GM23338 (cell line): Measurements from ENCODE around the gene NTRK3. TPM values are rescaled to one million over a fixed set of nuclear protein-coding genes. Genes with fewer than 3 reads are reported as not detected.

ENCODE experiments used
- ATAC-seq: fragments of 200-7000 bp; cut with Tn5 transposase; 3 replicates; pipeline ENCODE4 v1.9.1; 2020
- DNase-seq: peaks from one replicate; pipeline ENCODE4 v3.0.0-alpha.2; 2015; ENCODE audit warnings: low spot score
- H2AFZ ChIP-seq: fragments of 200-600 bp; sonication (generic); 2 replicates; pipeline ENCODE4 v1.8.0; 2016; ENCODE audit warnings: antibody characterized with exemption, mild to moderate bottlenecking, moderate library complexity
- H3F3A ChIP-seq: fragments of 200-600 bp; sonication (generic); replicated peaks from 2 replicates; pipeline ENCODE4 v1.8.0; 2017; ENCODE audit warnings: antibody characterized with exemption, mixed run types, low read depth
- H3K27ac ChIP-seq: fragments of 200-600 bp; sonication (generic); 2 replicates; pipeline ENCODE4 v1.6.1; 2016; ENCODE audit warnings: low read depth
- H3K27me3 ChIP-seq: fragments of 200-600 bp; sonication (generic); 2 replicates; pipeline ENCODE4 v1.8.0; 2016; ENCODE audit warnings: mild to moderate bottlenecking, mixed run types, moderate library complexity; ENCODE audit not compliant: insufficient read depth
- H3K36me3 ChIP-seq: fragments of 200-600 bp; sonication (generic); 2 replicates; pipeline ENCODE4 v1.8.0; 2016; ENCODE audit warnings: mild to moderate bottlenecking; ENCODE audit not compliant: insufficient read depth
- H3K4me1 ChIP-seq: fragments of 200-600 bp; sonication (generic); 2 replicates; pipeline ENCODE4 v1.8.0; 2016; ENCODE audit warnings: mild to moderate bottlenecking, moderate library complexity; ENCODE audit not compliant: insufficient read depth
- H3K4me2 ChIP-seq: fragments of 200-600 bp; sonication (generic); 2 replicates; pipeline ENCODE4 v1.7.1; 2017; ENCODE audit warnings: mixed run types
- H3K4me3 ChIP-seq: fragments of 200-600 bp; sonication (generic); 2 replicates; pipeline ENCODE4 v1.6.1; 2016; ENCODE audit warnings: mixed run types
- H3K79me2 ChIP-seq: fragments of 200-600 bp; sonication (generic); replicated peaks from 2 replicates; pipeline ENCODE4 v1.8.0; 2017; ENCODE audit warnings: mild to moderate bottlenecking; ENCODE audit not compliant: insufficient read depth
- H3K9me2 ChIP-seq: fragments of 200-600 bp; sonication (generic); 2 replicates; pipeline ENCODE4 v1.8.0; 2017; ENCODE audit not compliant: insufficient read depth
- H4K20me1 ChIP-seq: fragments of 200-600 bp; sonication (generic); replicated peaks from 2 replicates; pipeline ENCODE4 v1.8.0; 2017; ENCODE audit warnings: mild to moderate bottlenecking; ENCODE audit not compliant: insufficient read depth
- H3K27ac Mint-ChIP-seq: 2 replicates; pipeline ENCODE4 v1.8.0; 2020; ENCODE audit warnings: inconsistent platforms, mild to moderate bottlenecking, moderate library complexity, mixed read lengths
- H3K27me3 Mint-ChIP-seq: 3 replicates; pipeline ENCODE4 v1.8.0; 2022; ENCODE audit warnings: low read depth, mild to moderate bottlenecking, moderate library complexity, mixed read lengths, inconsistent platforms; ENCODE audit not compliant: insufficient read depth, poor library complexity
- H3K36me3 Mint-ChIP-seq: 3 replicates; pipeline ENCODE4 v1.8.0; 2021; ENCODE audit warnings: low read depth, mild to moderate bottlenecking, inconsistent platforms, moderate library complexity, mixed read lengths
- H3K4me1 Mint-ChIP-seq: 3 replicates; pipeline ENCODE4 v1.8.0; 2020; ENCODE audit warnings: mild to moderate bottlenecking, inconsistent platforms, mixed read lengths
- H3K4me3 Mint-ChIP-seq: 3 replicates; pipeline ENCODE4 v1.8.0; 2021; ENCODE audit warnings: moderate library complexity, mild to moderate bottlenecking, inconsistent platforms, mixed read lengths
- H3K9me3 Mint-ChIP-seq: 3 replicates; pipeline ENCODE4 v1.8.0; 2020; ENCODE audit warnings: moderate library complexity, mild to moderate bottlenecking, inconsistent platforms, mixed read lengths
- POLR2AphosphoS5 ChIP-seq: IDR thresholded peaks from 2 replicates; pipeline ENCODE4 v1.6.1; 2016; ENCODE audit warnings: antibody characterized with exemption, low read depth
- polyA plus RNA-seq: library from polyadenylated mRNA; unstranded; fragments of >200 nt; fragmentation: Nextera tagmentation; extraction: Ambion mirVana; gene quantifications from 2 replicates; pipeline ENCODE4 v1.2.1, GENCODE V29; 2016
- total RNA-seq: library from RNA; depleted of rRNA; stranded (reverse); fragments of >200 nt; shearing (Covaris generic); gene quantifications from 2 replicates; pipeline ENCODE4 v1.2.3, GENCODE V29; 2014
- TF ChIP-seq, protein P1 (sequence below): fragments of 250-450 bp; sonication (Bioruptor Pico); IDR thresholded peaks from 2 replicates; pipeline ENCODE4 v1.5.0; 2020; ENCODE audit warnings: mild to moderate bottlenecking, moderate library complexity
- TF ChIP-seq, protein P2 (sequence below): IDR thresholded peaks from 2 replicates; pipeline ENCODE4 v1.6.1; 2016; ENCODE audit warnings: antibody characterized with exemption
- TF ChIP-seq, protein P3 (sequence below): IDR thresholded peaks from one replicate; pipeline ENCODE4 v1.6.1; 2018; ENCODE audit warnings: antibody characterized with exemption; ENCODE audit not compliant: unreplicated experiment

NTRK3 gene
- total and polyA plus RNA-seq, 2 experiments from 2014 or later: 3.1 to 5.3 TPM

DNA sequence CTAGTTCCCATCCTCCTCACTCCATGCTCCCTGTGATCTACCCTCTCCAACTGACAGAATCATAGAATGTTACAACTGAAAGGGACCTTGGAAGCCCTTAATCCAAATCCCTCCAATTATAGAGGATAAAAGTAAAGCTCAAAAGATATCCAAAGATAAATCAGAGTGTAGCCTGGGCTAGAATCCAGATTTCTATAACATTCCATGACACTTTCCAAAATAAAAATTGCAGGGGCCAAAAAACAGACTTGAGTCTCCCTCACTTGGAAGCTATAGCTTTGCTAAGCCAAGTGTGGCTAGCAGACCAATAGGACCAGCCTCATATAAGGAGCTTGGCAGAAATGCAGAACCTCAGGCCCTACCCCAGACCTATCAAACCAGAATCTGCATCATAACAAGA lies 148.1 kb downstream of the NTRK3 start:
- H3K9me3 Mint-ChIP-seq: no peaks in the 10 kb centered on the region
- H3K36me3 Mint-ChIP-seq: no peaks in the 10 kb centered on the region

DNA sequence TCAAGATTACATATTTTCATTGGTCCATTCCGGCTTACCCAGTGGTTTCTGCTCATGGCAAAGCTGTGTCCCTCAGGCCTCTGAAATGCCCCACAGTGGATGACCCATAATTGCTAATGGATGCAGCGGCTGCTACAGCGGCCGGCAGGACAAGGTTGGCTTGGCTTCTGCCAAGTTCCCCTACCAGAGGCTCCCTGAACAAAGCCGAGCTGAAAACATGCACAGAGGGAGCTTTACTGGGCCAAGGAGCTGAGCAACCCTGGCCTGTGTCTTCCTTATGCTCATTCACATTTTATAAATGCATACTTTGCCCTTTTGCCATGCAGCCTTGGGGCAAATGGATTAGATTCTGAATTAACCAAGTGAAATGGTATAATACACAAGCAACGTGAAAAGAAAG lies 150.5 kb downstream of the NTRK3 start:
- Mint-ChIP-seq H3K27ac (no peak overlapping the region), H3K4me1 (peaks cover 10% of the 10 kb centered on the region; the same call in 2 of the 3 replicates), H3K36me3 (no peaks in the 10 kb centered on the region), H3K27me3 (peaks cover 5% of the 10 kb centered on the region), H3K9me3 (no peaks in the 10 kb centered on the region), H3K4me3 (no peak overlapping the region)
- no peak overlapping the region for H3K4me3 ChIP-seq
- H2AFZ ChIP-seq: no peak overlapping the region
- no peaks in the 10 kb centered on the region for H3K4me1 ChIP-seq
- no peaks in the 10 kb centered on the region for H3K36me3 ChIP-seq
- no peaks in the 10 kb centered on the region for H3K27me3 ChIP-seq
- H4K20me1 ChIP-seq: no peaks in the 10 kb centered on the region
- H3F3A ChIP-seq: no peaks in the 10 kb centered on the region
- DNase-seq: no peak
- no peak for ATAC-seq
- H3K9me2 ChIP-seq: 0 out of 2 replicates have a peak, but pooled peaks cover 5% of the 10 kb centered on the region
- H3K79me2 ChIP-seq: no peaks in the 10 kb centered on the region
- H3K4me2 ChIP-seq: no peak overlapping the region
- no peak overlapping the region for H3K27ac ChIP-seq
- TF ChIP-seq, protein P1, sequence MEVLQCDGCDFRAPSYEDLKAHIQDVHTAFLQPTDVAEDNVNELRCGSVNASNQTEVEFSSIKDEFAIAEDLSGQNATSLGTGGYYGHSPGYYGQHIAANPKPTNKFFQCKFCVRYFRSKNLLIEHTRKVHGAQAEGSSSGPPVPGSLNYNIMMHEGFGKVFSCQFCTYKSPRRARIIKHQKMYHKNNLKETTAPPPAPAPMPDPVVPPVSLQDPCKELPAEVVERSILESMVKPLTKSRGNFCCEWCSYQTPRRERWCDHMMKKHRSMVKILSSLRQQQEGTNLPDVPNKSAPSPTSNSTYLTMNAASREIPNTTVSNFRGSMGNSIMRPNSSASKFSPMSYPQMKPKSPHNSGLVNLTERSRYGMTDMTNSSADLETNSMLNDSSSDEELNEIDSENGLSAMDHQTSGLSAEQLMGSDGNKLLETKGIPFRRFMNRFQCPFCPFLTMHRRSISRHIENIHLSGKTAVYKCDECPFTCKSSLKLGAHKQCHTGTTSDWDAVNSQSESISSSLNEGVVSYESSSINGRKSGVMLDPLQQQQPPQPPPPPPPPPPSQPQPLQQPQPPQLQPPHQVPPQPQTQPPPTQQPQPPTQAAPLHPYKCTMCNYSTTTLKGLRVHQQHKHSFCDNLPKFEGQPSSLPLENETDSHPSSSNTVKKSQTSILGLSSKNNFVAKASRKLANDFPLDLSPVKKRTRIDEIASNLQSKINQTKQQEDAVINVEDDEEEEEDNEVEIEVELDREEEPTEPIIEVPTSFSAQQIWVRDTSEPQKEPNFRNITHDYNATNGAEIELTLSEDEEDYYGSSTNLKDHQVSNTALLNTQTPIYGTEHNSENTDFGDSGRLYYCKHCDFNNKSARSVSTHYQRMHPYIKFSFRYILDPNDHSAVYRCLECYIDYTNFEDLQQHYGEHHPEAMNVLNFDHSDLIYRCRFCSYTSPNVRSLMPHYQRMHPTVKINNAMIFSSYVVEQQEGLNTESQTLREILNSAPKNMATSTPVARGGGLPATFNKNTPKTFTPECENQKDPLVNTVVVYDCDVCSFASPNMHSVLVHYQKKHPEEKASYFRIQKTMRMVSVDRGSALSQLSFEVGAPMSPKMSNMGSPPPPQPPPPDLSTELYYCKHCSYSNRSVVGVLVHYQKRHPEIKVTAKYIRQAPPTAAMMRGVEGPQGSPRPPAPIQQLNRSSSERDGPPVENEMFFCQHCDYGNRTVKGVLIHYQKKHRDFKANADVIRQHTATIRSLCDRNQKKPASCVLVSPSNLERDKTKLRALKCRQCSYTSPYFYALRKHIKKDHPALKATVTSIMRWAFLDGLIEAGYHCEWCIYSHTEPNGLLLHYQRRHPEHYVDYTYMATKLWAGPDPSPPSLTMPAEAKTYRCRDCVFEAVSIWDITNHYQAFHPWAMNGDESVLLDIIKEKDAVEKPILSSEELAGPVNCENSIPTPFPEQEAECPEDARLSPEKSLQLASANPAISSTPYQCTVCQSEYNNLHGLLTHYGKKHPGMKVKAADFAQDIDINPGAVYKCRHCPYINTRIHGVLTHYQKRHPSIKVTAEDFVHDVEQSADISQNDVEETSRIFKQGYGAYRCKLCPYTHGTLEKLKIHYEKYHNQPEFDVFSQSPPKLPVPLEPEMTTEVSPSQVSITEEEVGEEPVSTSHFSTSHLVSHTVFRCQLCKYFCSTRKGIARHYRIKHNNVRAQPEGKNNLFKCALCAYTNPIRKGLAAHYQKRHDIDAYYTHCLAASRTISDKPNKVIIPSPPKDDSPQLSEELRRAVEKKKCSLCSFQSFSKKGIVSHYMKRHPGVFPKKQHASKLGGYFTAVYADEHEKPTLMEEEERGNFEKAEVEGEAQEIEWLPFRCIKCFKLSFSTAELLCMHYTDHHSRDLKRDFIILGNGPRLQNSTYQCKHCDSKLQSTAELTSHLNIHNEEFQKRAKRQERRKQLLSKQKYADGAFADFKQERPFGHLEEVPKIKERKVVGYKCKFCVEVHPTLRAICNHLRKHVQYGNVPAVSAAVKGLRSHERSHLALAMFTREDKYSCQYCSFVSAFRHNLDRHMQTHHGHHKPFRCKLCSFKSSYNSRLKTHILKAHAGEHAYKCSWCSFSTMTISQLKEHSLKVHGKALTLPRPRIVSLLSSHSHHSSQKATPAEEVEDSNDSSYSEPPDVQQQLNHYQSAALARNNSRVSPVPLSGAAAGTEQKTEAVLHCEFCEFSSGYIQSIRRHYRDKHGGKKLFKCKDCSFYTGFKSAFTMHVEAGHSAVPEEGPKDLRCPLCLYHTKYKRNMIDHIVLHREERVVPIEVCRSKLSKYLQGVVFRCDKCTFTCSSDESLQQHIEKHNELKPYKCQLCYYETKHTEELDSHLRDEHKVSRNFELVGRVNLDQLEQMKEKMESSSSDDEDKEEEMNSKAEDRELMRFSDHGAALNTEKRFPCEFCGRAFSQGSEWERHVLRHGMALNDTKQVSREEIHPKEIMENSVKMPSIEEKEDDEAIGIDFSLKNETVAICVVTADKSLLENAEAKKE: no peak
- TF ChIP-seq, protein P2, sequence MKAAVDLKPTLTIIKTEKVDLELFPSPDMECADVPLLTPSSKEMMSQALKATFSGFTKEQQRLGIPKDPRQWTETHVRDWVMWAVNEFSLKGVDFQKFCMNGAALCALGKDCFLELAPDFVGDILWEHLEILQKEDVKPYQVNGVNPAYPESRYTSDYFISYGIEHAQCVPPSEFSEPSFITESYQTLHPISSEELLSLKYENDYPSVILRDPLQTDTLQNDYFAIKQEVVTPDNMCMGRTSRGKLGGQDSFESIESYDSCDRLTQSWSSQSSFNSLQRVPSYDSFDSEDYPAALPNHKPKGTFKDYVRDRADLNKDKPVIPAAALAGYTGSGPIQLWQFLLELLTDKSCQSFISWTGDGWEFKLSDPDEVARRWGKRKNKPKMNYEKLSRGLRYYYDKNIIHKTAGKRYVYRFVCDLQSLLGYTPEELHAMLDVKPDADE: no peak

More for the DNA sequence above, 148.1 kb downstream of the NTRK3 start:
- Histone ChIP-seq H3F3A (no peaks in the 10 kb centered on the region), H3K27me3 (no peaks in the 10 kb centered on the region), H3K4me1 (no peaks in the 10 kb centered on the region), H3K36me3 (no peaks in the 10 kb centered on the region), H3K4me3 (no peak overlapping the region), H4K20me1 (no peaks in the 10 kb centered on the region), H3K9me2 (0 out of 2 replicates have a peak, but pooled peaks cover 5% of the 10 kb centered on the region), H3K27ac (no peak overlapping the region), H3K79me2 (no peaks in the 10 kb centered on the region), H2AFZ (no peak overlapping the region), H3K4me2 (no peak overlapping the region)
- Mint-ChIP-seq H3K4me3 (no peak overlapping the region), H3K27ac (no peak overlapping the region), H3K27me3 (peaks cover 8% of the 10 kb centered on the region), H3K4me1 (peaks cover 10% of the 10 kb centered on the region; the same call in 2 of the 3 replicates)
- DNase-seq: no peak
- no peak for TF ChIP-seq POLR2AphosphoS5
- TF ChIP-seq, protein P3, sequence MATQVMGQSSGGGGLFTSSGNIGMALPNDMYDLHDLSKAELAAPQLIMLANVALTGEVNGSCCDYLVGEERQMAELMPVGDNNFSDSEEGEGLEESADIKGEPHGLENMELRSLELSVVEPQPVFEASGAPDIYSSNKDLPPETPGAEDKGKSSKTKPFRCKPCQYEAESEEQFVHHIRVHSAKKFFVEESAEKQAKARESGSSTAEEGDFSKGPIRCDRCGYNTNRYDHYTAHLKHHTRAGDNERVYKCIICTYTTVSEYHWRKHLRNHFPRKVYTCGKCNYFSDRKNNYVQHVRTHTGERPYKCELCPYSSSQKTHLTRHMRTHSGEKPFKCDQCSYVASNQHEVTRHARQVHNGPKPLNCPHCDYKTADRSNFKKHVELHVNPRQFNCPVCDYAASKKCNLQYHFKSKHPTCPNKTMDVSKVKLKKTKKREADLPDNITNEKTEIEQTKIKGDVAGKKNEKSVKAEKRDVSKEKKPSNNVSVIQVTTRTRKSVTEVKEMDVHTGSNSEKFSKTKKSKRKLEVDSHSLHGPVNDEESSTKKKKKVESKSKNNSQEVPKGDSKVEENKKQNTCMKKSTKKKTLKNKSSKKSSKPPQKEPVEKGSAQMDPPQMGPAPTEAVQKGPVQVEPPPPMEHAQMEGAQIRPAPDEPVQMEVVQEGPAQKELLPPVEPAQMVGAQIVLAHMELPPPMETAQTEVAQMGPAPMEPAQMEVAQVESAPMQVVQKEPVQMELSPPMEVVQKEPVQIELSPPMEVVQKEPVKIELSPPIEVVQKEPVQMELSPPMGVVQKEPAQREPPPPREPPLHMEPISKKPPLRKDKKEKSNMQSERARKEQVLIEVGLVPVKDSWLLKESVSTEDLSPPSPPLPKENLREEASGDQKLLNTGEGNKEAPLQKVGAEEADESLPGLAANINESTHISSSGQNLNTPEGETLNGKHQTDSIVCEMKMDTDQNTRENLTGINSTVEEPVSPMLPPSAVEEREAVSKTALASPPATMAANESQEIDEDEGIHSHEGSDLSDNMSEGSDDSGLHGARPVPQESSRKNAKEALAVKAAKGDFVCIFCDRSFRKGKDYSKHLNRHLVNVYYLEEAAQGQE: no peak
- TF ChIP-seq, protein P2: no peak
- ATAC-seq: no peak
